Astrocyte of the spinal cord (primary cell): ENCODE data around the gene OPTC.
"Not testable (repeated sequence)": the region's sequence is repeated elsewhere in the genome, so short reads cannot be mapped to it uniquely, and the experiment has no call there.

Source experiments
- DNase-seq: peaks from one replicate; pipeline ENCODE4 v3.0.0; 2011; ENCODE audit warnings: low read depth, low spot score
- H3K4me3 ChIP-seq: 2 replicates; pipeline ENCODE4 v1.5.1; 2011; ENCODE audit warnings: low read depth, mild to moderate bottlenecking, low read length, moderate library complexity
- CTCF ChIP-seq: IDR thresholded peaks from 2 replicates; pipeline ENCODE4 v1.5.1; 2012; ENCODE audit warnings: low read depth, mild to moderate bottlenecking, low read length, inconsistent platforms
- in situ Hi-C: cut with HindIII; loops from 2 replicates; pipeline ENCODE4 v1.10.0; 2017; ENCODE audit warnings: low sequenced_read_pairs

Gene OPTC

GRCh38 chr1:203464226-203464625 is 29.7 kb upstream of the OPTC start:
- in situ Hi-C loops: no loop called here
- no peak for DNase-seq
- no peak for TF ChIP-seq CTCF
- H3K4me3 ChIP-seq: no peak overlapping the region

- in situ Hi-C loops: no loop called here
- no peak for TF ChIP-seq CTCF
- no peak for DNase-seq
- H3K4me3 ChIP-seq: no peak overlapping the region
These were observed 29.2 kb upstream of the OPTC start for GRCh38 chr1:203464743-203465142.

DNA sequence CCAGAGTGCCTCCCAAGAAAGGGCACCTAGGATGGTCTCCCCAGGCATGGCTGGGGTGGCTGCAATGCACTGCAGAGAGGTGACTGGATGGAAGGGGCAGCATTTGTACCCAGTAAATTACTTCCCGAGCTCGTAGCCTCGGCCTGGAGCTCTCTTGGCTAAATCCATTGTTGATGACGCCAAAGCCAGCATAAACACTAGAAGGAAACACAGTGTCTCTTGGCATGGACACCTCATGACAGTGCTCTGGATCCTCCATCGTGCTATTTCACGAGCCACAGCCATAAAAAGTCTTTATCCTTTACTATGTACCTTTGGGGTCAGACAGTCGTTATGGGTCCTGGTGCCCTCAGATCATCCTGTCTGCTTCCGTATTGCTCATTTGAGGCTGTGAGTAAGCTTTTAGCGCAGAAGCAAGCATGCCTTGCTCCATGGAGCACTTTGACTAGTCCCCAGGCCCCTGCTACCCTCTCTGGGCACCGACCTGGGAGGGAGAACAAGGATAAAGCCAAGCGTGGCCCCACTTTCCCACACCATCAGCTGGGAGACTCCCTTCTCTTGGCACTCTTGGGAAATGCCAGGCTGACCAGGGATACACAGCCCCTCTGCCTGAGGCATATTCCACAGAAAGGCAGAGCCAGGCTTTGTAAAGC is 28.7 kb upstream of the OPTC start:
- in situ Hi-C loops: no loop called here
- no peak for DNase-seq
- no peak overlapping the region for H3K4me3 ChIP-seq
- TF ChIP-seq CTCF: no peak

- no peak overlapping the region for H3K4me3 ChIP-seq
- no peak for TF ChIP-seq CTCF
- in situ Hi-C loops: no loop called here
- peak; percentile 9 for DNase-seq
These were observed 28.0 kb upstream of the OPTC start for GRCh38 chr1:203465948-203466347.

GRCh38 chr1:203466906-203467549 is 26.9 kb upstream of the OPTC start:
- H3K4me3 ChIP-seq, DNase-seq, in situ Hi-C loops: not testable (repeated sequence)

DNA sequence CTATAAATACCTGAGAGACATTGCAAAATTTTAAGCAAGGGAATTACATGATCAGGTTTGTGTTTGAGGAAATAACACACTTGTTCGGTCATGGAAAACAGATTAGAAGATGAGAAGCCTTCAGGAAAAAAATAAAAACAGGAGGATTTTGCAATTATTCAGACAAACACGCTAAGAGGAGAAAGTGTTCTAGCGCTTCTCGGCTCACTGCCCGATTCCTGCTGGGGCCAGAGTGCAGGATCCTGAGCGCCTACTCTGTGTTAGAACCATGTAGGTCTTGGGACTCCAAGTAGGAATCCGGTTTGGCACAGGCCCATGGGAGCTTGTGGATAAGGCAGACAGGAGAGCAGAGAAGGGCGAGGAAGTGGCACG is 26.4 kb upstream of the OPTC start:
- in situ Hi-C loops: no loop called here
- TF ChIP-seq CTCF: no peak
- no peak overlapping the region for H3K4me3 ChIP-seq
- DNase-seq: no peak

DNA sequence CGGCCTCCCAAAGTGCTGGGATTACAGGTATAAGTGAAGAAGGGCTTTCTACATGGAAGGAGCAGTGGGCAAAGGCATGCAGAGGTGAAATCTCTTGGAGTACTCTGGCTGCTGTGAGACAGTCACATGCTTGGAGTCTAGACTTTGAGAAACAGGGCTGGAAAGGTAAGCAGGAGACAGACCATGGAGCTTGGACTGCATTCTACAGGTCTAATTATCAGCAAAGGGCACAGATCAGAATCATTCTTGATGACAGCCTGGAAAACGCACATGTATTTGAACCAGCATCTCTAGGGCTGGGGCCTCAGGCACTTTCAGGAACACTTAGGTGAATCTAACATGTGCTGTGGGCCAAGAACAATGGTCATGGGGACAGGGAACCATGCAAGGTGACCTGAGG is 25.6 kb upstream of the OPTC start:
- no peak for DNase-seq
- in situ Hi-C loops: no loop called here
- TF ChIP-seq CTCF: no peak
- no peak overlapping the region for H3K4me3 ChIP-seq
